Gastrocnemius medialis (tissue), 4 donors: ENCODE data around the gene MIGA2.

Source experiments
- POLR2A ChIP-seq, 2 donors: fragments of 450-650 bp; IDR thresholded peaks; one replicate each; pipeline ENCODE4 v1.6.1; 2017; ENCODE audit warnings: antibody characterized with exemption in 2 of 2, mild to moderate bottlenecking in 2 of 2, moderate library complexity in 2 of 2
- TF ChIP-seq, protein P1 (sequence below), 5 experiments: fragments of 450-650 bp in 3 of 5; fragments of 200-600 bp in 2 of 5; sonication (generic) in 2 of 5; IDR thresholded peaks in 4 of 5; conservative IDR thresholded peaks in 1 of 5; 1 replicate in 4 of 5; 2 replicates in 1 of 5; pipeline ENCODE4 v1.5.1; 2016 to 2019; ENCODE audit warnings: antibody characterized with exemption in 5 of 5, mild to moderate bottlenecking in 3 of 5, moderate library complexity in 3 of 5

DNA sequence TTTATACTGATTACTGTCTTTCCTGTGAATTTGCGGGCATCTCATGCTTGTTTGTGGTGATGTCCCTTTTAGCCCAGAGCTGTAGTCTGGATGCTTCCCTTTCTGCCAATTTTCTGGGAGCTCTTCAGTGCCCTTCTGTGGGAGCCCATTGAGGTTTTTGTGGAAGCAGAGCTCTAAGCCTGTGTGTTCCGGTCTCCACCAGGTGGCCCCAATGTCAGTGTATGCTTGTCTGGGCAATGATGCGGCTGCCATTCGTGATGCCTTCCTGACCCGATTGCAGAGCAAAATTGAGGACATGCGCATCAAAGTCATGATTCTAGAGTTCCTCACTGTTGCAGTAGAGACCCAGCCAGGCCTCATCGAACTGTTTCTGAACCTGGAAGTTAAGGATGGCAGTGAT lies 43.4 kb upstream of the MIGA2 start:
- TF ChIP-seq, protein P1, sequence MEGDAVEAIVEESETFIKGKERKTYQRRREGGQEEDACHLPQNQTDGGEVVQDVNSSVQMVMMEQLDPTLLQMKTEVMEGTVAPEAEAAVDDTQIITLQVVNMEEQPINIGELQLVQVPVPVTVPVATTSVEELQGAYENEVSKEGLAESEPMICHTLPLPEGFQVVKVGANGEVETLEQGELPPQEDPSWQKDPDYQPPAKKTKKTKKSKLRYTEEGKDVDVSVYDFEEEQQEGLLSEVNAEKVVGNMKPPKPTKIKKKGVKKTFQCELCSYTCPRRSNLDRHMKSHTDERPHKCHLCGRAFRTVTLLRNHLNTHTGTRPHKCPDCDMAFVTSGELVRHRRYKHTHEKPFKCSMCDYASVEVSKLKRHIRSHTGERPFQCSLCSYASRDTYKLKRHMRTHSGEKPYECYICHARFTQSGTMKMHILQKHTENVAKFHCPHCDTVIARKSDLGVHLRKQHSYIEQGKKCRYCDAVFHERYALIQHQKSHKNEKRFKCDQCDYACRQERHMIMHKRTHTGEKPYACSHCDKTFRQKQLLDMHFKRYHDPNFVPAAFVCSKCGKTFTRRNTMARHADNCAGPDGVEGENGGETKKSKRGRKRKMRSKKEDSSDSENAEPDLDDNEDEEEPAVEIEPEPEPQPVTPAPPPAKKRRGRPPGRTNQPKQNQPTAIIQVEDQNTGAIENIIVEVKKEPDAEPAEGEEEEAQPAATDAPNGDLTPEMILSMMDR (IDR thresholded peaks at IDR 0.05 in 4 of 5, conservative IDR thresholded peaks at IDR 0.05 in 1 of 5), result peak in 1 of 5 experiments; percentile 24
- no peak for TF ChIP-seq POLR2A (IDR thresholded peaks at IDR 0.05)
